ENCODE data around the gene CPN2. TPM values are rescaled to one million over a fixed set of nuclear protein-coding genes. Genes with fewer than 3 reads are reported as not detected.

CPN2 gene, protein sequence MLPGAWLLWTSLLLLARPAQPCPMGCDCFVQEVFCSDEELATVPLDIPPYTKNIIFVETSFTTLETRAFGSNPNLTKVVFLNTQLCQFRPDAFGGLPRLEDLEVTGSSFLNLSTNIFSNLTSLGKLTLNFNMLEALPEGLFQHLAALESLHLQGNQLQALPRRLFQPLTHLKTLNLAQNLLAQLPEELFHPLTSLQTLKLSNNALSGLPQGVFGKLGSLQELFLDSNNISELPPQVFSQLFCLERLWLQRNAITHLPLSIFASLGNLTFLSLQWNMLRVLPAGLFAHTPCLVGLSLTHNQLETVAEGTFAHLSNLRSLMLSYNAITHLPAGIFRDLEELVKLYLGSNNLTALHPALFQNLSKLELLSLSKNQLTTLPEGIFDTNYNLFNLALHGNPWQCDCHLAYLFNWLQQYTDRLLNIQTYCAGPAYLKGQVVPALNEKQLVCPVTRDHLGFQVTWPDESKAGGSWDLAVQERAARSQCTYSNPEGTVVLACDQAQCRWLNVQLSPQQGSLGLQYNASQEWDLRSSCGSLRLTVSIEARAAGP
- total RNA-seq (1 to 10 TPM in 3 of 9 donors, under 1 TPM in 6; 0.17 to 6.0 (median 0.77) TPM), polyA plus RNA-seq (under 1 TPM; 0.14 to 0.72 TPM)
- long read RNA-seq, donor 1, partial matches to known transcripts: 0 of 1 reads
- long read RNA-seq, donor 1, other reads (novel, unspliced or antisense): 0 of 1 reads
- long read RNA-seq, donor 2: 0 reads
- long read RNA-seq, donor 3: 0 reads

DNA sequence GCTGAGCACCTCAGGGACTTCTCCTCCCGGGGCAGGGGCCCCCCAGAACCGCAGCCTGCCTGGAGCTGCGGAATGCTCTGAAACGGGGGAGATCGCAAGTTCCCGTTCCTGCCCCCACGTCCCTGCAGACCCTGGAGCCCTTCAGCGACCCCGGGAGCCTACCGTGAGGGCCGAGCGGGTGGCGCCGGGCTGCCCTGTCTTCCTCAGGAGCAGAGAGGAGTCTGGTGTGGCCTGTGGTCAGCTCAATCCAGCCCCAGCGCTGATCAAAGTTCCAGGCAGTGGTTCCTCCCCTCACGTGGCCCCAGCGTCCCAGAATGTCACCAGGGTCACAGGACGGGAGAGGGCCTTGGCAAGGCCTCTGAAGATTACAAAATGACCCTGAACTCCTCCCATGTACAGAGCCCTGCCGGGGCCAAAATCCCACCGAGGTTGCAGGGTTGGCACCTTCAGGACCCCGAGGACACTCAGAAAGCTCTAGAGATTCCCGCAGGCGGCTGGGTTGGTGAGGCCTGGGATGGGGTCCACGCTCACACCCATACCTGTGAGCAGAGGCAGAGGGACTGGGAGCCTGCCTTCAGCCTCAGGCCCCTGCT, at the start of gene CPN2:
TSS of gene CPN2 (minus strand) at position 249 of the 593 bp plus-strand sequence. CDS start 8,626 bp downstream, outside the sequence.
- 83 to 91% (median 89%) methylated on average over 16 to 24 of the region's 24 CpGs for WGBS, 4 donors
- H3K4me3 ChIP-seq: no peak within 1 kb of the TSS
- no peak for DNase-seq
- no peaks in the 10 kb centered on the region for H3K36me3 ChIP-seq
- peak in 1 of 4 donors; percentile 14 for ATAC-seq
- intact Hi-C loops (cut with DNase I): no loop called here
- TF ChIP-seq, protein P1, sequence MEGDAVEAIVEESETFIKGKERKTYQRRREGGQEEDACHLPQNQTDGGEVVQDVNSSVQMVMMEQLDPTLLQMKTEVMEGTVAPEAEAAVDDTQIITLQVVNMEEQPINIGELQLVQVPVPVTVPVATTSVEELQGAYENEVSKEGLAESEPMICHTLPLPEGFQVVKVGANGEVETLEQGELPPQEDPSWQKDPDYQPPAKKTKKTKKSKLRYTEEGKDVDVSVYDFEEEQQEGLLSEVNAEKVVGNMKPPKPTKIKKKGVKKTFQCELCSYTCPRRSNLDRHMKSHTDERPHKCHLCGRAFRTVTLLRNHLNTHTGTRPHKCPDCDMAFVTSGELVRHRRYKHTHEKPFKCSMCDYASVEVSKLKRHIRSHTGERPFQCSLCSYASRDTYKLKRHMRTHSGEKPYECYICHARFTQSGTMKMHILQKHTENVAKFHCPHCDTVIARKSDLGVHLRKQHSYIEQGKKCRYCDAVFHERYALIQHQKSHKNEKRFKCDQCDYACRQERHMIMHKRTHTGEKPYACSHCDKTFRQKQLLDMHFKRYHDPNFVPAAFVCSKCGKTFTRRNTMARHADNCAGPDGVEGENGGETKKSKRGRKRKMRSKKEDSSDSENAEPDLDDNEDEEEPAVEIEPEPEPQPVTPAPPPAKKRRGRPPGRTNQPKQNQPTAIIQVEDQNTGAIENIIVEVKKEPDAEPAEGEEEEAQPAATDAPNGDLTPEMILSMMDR (IDR thresholded peaks at IDR 0.05): no peak
- no peak for TF ChIP-seq POLR2A (IDR thresholded peaks at IDR 0.05)
- no peak within 1 kb of the TSS for H3K27ac ChIP-seq
- H3K4me1 ChIP-seq: no peaks in the 10 kb centered on the region
- H3K9me3 ChIP-seq: no peaks in the 10 kb centered on the region
- no peaks in the 10 kb centered on the region for H3K27me3 ChIP-seq

DNA sequence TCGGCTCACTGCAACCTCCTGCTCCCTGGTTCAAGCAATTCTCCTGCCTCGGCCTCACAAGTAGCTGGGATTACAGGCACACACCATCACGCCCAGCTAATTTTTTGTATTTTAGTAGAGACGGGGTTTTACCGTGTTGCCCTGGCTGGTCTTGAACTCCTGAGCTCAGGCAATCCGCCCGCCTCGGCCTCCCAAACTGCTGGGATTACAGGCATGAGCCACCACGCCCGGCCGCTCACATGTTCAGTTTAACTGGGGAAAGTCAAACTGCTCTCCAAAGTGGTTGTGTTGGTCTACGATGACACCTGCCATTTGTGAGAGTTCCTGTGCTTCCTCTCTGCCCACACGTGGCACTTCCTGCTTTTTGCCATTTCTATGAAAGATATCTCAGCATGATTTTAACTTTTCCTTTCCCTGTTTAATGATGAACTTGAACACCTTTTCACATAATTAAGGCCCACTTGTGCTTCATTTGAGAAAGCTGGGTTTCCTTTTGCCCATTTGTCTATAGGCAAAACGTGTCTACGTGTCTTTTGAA, 48.8 kb upstream of the CPN2 start:
- H3K27ac ChIP-seq: no peak overlapping the region
- 87 to 96% (median 89%) methylated on average over 15 of the region's 15 CpGs for WGBS, 4 donors
- ATAC-seq (no peak), DNase-seq (no peak)
- no peak overlapping the region for H3K4me3 ChIP-seq
- peaks cover 6 to 40% (median 16%) of the 10 kb centered on the region in 9 donors for H3K27me3 ChIP-seq
- peaks cover 3 to 22% (median 11%) of the 10 kb centered on the region in 12 donors for H3K4me1 ChIP-seq
- intact Hi-C loops (cut with DNase I): loop anchor here in 6 of 10 donors (5.0 to 10.0 kb wide), 6 partner anchors 53 to 735 kb away; no protein-coding TSS in a partner anchor
- TF ChIP-seq POLR2A (IDR thresholded peaks at IDR 0.05): no peak
- TF ChIP-seq, protein P1 (IDR thresholded peaks at IDR 0.05): no peak
- H3K36me3 ChIP-seq: peaks cover 0 to 27% (median 8%) of the 10 kb centered on the region in 9 donors
- H3K9me3 ChIP-seq: no peaks in the 10 kb centered on the region

DNA sequence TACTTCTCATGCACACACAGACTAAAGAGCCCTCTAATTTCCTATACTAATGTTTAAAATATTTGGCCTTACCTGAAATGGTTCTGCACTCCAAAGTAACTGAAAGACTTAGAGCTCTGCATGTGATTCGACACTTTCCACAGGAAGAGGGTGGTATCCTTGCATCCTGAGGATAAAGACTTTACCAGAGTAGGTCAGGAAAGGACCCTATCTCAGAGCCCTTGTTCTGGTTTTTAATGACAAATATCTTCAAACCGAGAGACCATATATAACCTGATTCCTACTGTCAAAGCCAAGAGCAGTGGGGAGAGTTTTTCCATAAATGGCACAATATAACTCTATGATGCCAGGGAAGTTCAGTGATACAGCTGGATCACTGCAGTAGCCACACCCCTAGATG, 48.0 kb upstream of the CPN2 start, which contains the start of gene GP5:
TSS of gene GP5 (minus strand) at position 101 of the 400 bp plus-strand sequence. CDS start 984 bp downstream, outside the sequence.
- no peaks in the 10 kb centered on the region for H3K9me3 ChIP-seq
- peak within 1 kb of the TSS in 10 of 12 donors; percentile 16 to 48 (median 33) for H3K4me3 ChIP-seq
- no peak for TF ChIP-seq POLR2A (IDR thresholded peaks at IDR 0.05)
- TF ChIP-seq, protein P1 (IDR thresholded peaks at IDR 0.05): no peak
- H3K36me3 ChIP-seq: peaks cover 0 to 21% (median 5%) of the 10 kb centered on the region in 9 donors
- H3K4me1 ChIP-seq: peaks cover 3 to 22% (median 11%) of the 10 kb centered on the region in 12 donors
- intact Hi-C loops (cut with DNase I): loop anchor here in 1 of 10 donors (5.0 kb wide), 1 partner anchor 52 kb away; no protein-coding TSS in a partner anchor
- 53 to 67% (median 62%) methylated on average over 2 of the region's 2 CpGs for WGBS, 4 donors
- H3K27me3 ChIP-seq: peaks cover 6 to 40% (median 16%) of the 10 kb centered on the region in 9 donors
- ATAC-seq: no peak
- no peak for DNase-seq
- H3K27ac ChIP-seq: no peak within 1 kb of the TSS

All from heart left ventricle (tissue), 16 donors.